Right ventricle myocardium superior (tissue), 1 donor: ENCODE results near the gene ABHD14A. TPM values are rescaled to one million over a fixed set of nuclear protein-coding genes. Genes with fewer than 3 reads are reported as not detected.
A peak's percentile ranks its signal among the peaks of the same experiment; 100 is the strongest.

Source experiments
- ATAC-seq: fragments of 200-7000 bp; cut with Tn5 transposase; one replicate; pipeline ENCODE4 v1.9.1; 2020; ENCODE audit warnings: mild to moderate bottlenecking; ENCODE audit not compliant: poor library complexity
- DNase-seq: peaks from one replicate; pipeline ENCODE4 v3.0.0-alpha.2; 2020
- intact Hi-C: fragments of 100-400 bp; cut with DNase I; formaldehyde crosslinking; loops from one replicate; pipeline ENCODE4 v1.11.2; 2022
- total RNA-seq: library from RNA; stranded (reverse); fragmentation: NEBNext Ultra II Directional; extraction: Animal tissue kit (Norgen Biotek cat#: 25700); gene quantifications from one replicate; pipeline ENCODE4 v1.2.1, GENCODE V29; 2021
- donor health status: DM: no; HTN: yes; CAD: no; lungs with severe emphysema.

ABHD14A gene
- total RNA-seq, 1 donor from 2014 or later = 27.5 TPM

GRCh38 chr3:51967384-51968169, 7.3 kb upstream of the ABHD14A start, which contains the start of gene PCBP4:
Gene PCBP4, minus strand, starts transcription at chr3:51967454. Its CDS starts 6,214 bp downstream, at chr3:51961240.
- ATAC-seq (peak; percentile 72), DNase-seq (peak; percentile 87)
- intact Hi-C loops = no loop called here

DNA sequence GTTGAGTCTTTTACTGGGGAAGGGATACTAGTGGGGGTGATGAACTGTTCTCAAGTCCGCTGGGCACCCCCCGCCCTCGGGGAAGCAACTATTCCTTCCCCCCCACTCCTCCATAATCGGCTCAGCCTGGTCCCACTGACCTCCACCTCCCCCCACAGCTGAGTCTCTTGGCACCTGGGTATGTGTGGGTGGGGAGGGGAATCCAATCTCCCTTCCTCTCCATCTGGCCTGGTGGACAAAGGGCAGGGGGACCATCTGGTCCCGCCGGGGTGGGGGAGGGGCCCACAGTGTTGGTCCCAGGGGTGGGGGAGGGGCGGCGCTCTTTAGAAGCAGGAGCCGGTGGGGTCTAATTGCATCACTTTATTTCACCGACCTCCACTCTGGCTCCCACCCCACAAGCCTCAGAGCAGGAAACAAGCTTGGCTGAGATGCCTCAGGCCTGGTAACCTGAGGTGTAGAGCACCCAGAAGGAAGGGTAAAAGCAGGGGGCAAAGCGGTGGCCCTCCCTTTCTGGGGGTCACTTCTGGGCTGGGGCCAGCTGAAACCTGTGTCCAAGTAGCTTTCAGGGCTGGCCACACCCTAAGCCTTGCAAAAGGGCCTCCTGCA, 6.6 kb upstream of the ABHD14A start:
- intact Hi-C loops = no loop called here
- ATAC-seq = peak; percentile 5
- no peak for DNase-seq

DNA sequence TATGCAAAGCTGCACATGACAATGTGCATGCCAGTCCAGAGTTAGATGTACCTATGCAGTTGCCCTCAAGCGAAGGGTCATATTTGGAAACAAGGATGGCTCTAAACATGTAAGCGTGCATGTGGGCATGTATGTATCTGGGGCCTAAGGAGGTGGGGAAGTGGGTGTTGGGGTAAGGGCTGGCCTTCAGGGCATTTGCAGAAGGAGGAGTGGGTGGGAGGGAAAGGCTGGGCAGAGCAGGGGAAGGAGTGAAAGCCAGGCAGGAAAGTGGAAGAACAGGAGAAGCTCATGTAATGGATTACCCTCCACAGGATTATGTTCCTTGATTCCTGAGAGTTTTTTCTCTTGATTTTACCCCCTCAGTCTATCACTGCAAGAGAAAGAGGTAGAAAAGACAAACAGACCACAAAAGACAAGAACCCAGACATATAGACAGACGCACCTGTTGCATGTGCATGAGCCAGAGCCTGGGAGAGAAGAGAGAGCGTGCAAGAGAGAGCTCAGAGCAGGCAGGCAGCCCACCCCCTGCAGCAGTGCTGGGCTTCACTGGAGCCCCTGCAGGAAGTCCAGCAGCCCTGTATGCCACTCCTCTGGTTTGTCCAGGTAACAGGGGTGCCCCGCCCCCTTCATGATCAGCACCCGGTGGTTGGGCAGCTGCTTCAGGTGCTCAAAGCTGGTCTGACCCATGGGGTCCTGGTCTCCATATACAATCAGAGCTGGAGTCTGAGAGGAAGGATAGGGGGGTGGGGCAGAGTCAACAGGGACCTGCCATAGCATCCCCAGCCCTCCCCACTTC, 5.8 kb upstream of the ABHD14A start:
- ATAC-seq (no peak), DNase-seq (no peak)
- intact Hi-C loops = no loop called here

DNA sequence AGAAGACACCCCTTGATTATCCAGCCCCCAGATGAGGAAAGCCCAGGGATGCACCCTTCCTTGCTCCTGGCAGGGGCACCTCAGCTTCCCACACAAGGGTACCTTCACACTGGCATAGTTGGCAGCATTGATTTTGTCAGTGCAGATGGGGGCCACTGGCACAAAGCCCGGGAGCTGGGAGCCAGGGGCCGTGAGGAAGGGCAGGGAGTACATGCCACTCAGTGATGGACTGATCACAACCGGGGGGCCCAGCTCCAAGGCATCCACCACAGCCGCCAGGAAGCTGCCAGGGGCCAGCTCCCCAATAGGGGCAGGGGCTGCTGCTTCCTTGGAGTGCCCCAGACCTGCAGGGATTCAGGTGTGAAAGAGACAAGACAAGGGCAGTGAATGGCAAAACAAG, 5.0 kb upstream of the ABHD14A start:
- no peak for ATAC-seq
- no peak for DNase-seq
- intact Hi-C loops = no loop called here

GRCh38 chr3:51970606-51971300, 4.1 kb upstream of the ABHD14A start:
- intact Hi-C loops = no loop called here
- no peak for DNase-seq
- ATAC-seq = no peak

GRCh38 chr3:51971350-51971749, 3.5 kb upstream of the ABHD14A start:
- intact Hi-C loops = no loop called here
- DNase-seq (no peak), ATAC-seq (no peak)

GRCh38 chr3:51974277-51974962, 444 bp upstream of the ABHD14A start:
- ATAC-seq (peak; percentile 24), DNase-seq (peak; percentile 64)
- intact Hi-C loops = no loop called here

- no peak for ATAC-seq
- intact Hi-C loops = no loop called here
- DNase-seq = peak; percentile 85
These were observed 1.1 kb downstream of the ABHD14A start for GRCh38 chr3:51975852-51976549.

DNA sequence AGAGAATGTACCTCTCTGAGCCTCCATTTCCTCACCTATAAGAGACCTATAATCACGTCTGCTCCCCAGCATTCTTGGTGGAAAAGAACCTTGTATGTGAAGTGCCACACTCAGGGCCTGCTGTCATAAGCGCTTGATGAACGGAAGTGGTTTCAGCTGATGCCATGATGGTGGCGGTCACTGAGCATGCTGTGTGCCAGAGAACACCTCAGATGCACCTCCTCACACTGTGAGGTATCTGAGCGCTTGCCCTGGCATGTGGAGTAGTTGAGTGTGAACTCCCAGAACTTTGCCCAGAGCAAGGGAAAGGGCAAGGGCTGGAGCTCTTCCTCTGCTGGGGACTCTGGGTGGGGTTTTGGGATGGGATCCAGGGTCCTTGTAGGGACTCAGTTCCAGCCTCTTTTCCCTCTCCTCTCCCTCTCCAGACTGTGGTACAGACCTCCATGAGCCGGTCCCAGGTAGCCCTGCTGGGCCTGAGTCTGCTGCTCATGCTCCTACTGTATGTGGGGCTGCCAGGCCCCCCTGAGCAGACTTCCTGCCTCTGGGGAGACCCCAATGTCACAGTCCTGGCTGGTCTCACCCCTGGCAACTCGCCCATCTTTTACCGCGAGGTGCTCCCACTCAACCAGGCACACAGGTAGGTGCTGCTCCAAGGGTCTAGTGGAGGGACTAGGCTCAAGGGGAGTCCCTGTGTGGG, 2.7 kb downstream of the ABHD14A start:
- no peak for ATAC-seq
- DNase-seq = no peak
- intact Hi-C loops = no loop called here

DNA sequence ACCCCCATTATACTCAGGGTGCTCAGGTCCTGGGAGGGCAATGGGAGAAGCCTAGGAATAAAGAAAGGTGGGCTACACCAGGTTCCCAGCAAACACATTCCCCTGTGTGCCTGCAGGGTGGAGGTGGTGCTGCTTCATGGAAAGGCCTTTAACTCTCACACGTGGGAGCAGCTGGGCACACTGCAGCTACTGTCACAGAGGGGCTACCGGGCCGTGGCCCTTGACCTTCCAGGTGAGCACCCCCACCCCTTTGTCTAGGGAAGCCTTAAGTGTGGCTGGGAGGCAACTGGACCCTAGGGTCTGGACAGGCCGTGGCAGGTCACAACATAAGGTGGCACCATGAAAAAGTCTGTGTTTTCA, 3.3 kb downstream of the ABHD14A start:
- intact Hi-C loops = no loop called here
- no peak for DNase-seq
- no peak for ATAC-seq

- ATAC-seq = no peak
- no peak for DNase-seq
- intact Hi-C loops = no loop called here
These were observed 5.4 kb downstream of the ABHD14A start for GRCh38 chr3:51980253-51980652.

GRCh38 chr3:51982352-51982837, 7.5 kb downstream of the ABHD14A start:
- DNase-seq = no peak
- ATAC-seq = peak; percentile 34
- intact Hi-C loops = no loop called here

GRCh38 chr3:51982838-51983577, 8.1 kb downstream of the ABHD14A start, which contains the start of gene ACY1:
Gene ACY1, plus strand, starts transcription at chr3:51983535. Its CDS starts 530 bp downstream, at chr3:51984065.
- DNase-seq (peak; percentile 94), ATAC-seq (peak; percentile 94)
- intact Hi-C loops = no loop called here

DNA sequence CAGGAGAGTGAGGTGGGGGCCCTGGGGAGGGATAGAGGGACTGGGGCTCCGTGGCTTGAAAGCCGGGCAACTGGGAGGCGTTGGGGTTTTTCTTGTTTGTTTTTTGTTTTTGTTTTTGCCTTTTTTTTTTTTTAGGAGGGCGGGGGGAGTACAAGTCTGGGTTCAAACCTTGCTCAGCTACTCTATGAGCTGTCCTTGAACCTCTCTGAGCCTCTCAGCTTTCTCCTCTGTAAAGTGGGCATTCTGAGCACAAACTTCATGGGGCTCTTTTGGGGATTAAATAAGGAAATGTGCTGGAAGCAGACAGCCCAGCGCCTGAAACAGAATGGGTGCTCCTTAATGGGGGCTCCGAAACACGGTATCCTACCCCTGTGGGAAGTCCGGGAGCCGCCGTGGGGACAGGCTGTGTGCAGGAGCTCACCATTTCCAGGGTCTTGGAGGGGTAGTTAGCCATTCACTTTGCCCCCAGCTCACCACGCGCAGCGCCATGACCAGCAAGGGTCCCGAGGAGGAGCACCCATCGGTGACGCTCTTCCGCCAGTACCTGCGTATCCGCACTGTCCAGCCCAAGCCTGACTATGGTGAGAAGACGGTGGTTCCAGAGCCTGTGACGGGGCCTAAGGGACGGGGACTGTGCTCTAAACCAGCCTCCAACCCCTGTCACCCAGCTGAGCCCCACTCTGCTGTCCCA, 8.9 kb downstream of the ABHD14A start:
- ATAC-seq = no peak
- no peak for DNase-seq
- intact Hi-C loops = no loop called here

DNA sequence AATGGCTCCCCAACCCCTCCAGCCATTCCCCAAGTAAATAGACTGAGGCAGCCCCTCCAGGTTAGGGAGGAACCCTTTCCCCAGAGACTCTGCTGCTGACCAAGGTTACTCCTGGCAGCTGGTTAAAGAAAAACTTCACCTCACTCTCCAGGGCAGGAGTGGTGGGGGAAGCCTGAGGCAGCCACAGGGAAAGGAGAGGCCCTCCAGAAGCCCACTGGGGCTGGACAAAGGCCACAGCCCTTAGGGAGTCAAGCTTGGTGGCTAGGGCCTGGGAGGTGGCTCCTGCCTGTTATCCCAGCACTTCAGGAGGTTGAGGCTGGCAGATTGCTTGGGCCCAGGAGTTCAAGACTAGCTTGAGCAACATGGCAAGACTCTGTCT, 9.4 kb downstream of the ABHD14A start:
- ATAC-seq = no peak
- intact Hi-C loops = no loop called here
- DNase-seq = no peak

- no peak for DNase-seq
These were observed 10.2 kb downstream of the ABHD14A start for GRCh38 chr3:51985063-51985462.

More at GRCh38 chr3:51985063-51985462, 10.2 kb downstream of the ABHD14A start:
- ATAC-seq = no peak
- intact Hi-C loops = no loop called here
